Naive thymus-derived CD4-positive, alpha-beta T cell (primary cell): ENCODE measurements around the gene FGB. TPM values are rescaled to one million over a fixed set of nuclear protein-coding genes. Genes with fewer than 3 reads are reported as not detected.

Experiments used
- ATAC-seq: fragments of 150-1000 bp; cut with Tn5 transposase; 2 replicates; pipeline ENCODE4 v1.10.0; 2021; ENCODE audit warnings: mild to moderate bottlenecking, moderate library complexity
- CTCF ChIA-PET: fragments of 350-600 bp; sonication (Branson Sonifier 250); formaldehyde crosslinking; loops from one replicate; lab custom pipeline; 2021; ENCODE audit warnings: antibody characterized with exemption; lab: Charles Lee
- POLR2A ChIA-PET: fragments of 350-600 bp; sonication (Branson Sonifier 250); formaldehyde crosslinking; loops from one replicate; lab custom pipeline; 2021; ENCODE audit warnings: antibody characterized with exemption, inconsistent platforms; lab: Charles Lee
- DNase-seq, 9 donors: peaks; one replicate each; pipeline versions ENCODE4 v3.0.0 to v3.0.0-alpha.2; 2020 to 2022; ENCODE audit warnings: mixed read lengths in 1 of 9
- H3K27ac ChIP-seq: one replicate; pipeline ENCODE4 v1.7.0; 2013; ENCODE audit warnings: mild to moderate bottlenecking, low read depth, low read length, moderate library complexity
- H3K27me3 ChIP-seq, 2 donors: one replicate each; pipeline ENCODE4 v1.7.0; 2013; ENCODE audit warnings: low read length in 2 of 2, mild to moderate bottlenecking in 2 of 2, moderate library complexity in 2 of 2; ENCODE audit not compliant: control insufficient read depth in 2 of 2, insufficient read depth in 2 of 2
- H3K36me3 ChIP-seq, 3 experiments: 1 replicate in 2 of 3; 2 replicates in 1 of 3; pipeline ENCODE4 v1.7.0; 2013; ENCODE audit warnings: low read length in 3 of 3, mild to moderate bottlenecking in 3 of 3, moderate library complexity in 1 of 3; ENCODE audit not compliant: insufficient read depth in 3 of 3, control insufficient read depth in 2 of 3
- H3K4me1 ChIP-seq, 2 donors: one replicate each; pipeline ENCODE4 v1.7.0; 2013; ENCODE audit warnings: low read length in 2 of 2, mild to moderate bottlenecking in 2 of 2, moderate library complexity in 1 of 2; ENCODE audit not compliant: control insufficient read depth in 2 of 2, insufficient read depth in 2 of 2
- H3K4me3 ChIP-seq: 2 replicates; pipeline ENCODE4 v1.7.0; 2013; ENCODE audit warnings: mild to moderate bottlenecking, low read length
- H3K9me3 ChIP-seq, 3 experiments: 1 replicate in 2 of 3; 2 replicates in 1 of 3; pipeline ENCODE4 v1.7.0; 2013; ENCODE audit warnings: low read length in 3 of 3; ENCODE audit not compliant: control insufficient read depth in 2 of 3
- H3K27ac Mint-ChIP-seq, 9 donors: one replicate each; pipeline ENCODE4 v1.8.0; 2020 to 2022; ENCODE audit warnings: mixed read lengths in 9 of 9, mild to moderate bottlenecking in 8 of 9, moderate library complexity in 5 of 9, inconsistent platforms in 2 of 9
- H3K27me3 Mint-ChIP-seq, 5 donors: one replicate each; pipeline ENCODE4 v1.8.0; 2021 to 2022; ENCODE audit warnings: mixed read lengths in 5 of 5, mild to moderate bottlenecking in 1 of 5
- H3K36me3 Mint-ChIP-seq, 5 donors: one replicate each; pipeline ENCODE4 v1.8.0; 2020 to 2022; ENCODE audit warnings: mixed read lengths in 5 of 5, mild to moderate bottlenecking in 3 of 5, inconsistent platforms in 1 of 5
- H3K4me1 Mint-ChIP-seq, 7 donors: one replicate each; pipeline ENCODE4 v1.8.0; 2020 to 2022; ENCODE audit warnings: mixed read lengths in 7 of 7, mild to moderate bottlenecking in 3 of 7, inconsistent platforms in 1 of 7
- H3K4me3 Mint-ChIP-seq, 10 donors: one replicate each; pipeline ENCODE4 v1.8.0; 2020 to 2022; ENCODE audit warnings: mild to moderate bottlenecking in 10 of 10, mixed read lengths in 10 of 10, moderate library complexity in 6 of 10, inconsistent platforms in 2 of 10
- H3K9me3 Mint-ChIP-seq, 11 donors: one replicate each; pipeline ENCODE4 v1.8.0; 2020 to 2022; ENCODE audit warnings: mixed read lengths in 11 of 11, mild to moderate bottlenecking in 4 of 11, inconsistent platforms in 1 of 11, moderate library complexity in 1 of 11
- intact Hi-C, 2 donors: fragments of 100-400 bp; cut with micrococcal nuclease; formaldehyde crosslinking; loops; one replicate each; pipeline ENCODE4 v1.15.1; 2023
- polyA plus RNA-seq, 2 donors: library from polyadenylated mRNA; unstranded; fragments of 300-500 nt; fragmentation: Illumina TruSeq; gene quantifications; one replicate each; pipeline ENCODE4 v1.2.3, GENCODE V29; 2021
- total RNA-seq, 6 experiments: library from RNA in 5 of 6; stranded (reverse) in 5 of 6; gene quantifications; 1 replicate in 5 of 6; 2 replicates in 1 of 6; pipeline ENCODE4 v1.2.3 and lab custom pipeline; 2021 to 2026

FGB gene
- total and polyA plus RNA-seq, 7 experiments from 2014 or later = not detected

DNA sequence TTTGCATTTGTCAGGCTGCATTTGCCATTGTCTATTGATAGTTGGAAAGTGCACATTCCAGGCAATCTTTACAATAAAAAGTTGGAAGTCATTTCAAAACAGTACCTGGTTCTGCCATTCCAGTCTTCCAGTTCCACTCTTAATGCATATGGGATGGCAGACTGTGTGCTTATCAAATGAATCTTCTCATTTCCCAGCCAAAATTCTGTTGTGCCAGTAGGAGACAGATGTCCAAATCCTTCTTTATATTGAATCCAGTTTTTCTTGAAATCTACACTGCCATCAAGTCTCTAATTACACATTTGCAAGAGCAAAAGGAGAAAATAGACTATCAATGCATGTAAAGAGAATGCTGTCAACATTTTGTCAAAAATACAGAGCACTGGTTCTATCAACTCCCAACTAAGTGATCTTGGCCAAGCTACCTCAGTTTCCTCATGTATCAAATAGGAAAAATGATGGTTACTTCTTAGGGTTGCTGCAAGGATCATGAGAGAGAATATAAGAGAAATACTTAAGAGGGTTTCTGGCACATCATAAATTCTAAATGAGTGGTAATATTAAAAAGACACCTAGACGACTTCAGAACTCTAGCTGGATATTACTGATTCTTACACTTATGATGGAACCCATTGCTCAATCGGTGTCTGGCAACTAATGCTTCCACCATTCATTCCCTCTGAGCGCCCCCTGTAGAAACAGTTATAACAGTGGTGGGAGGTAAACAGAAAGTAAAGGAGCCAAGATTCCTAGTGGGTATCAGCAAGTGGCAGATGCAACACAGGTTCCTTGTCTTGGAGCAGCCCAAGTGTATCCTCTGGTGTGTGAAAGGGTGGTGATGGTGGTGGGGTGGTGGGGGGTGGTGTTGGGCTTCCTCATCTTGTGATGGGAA lies 45.8 kb downstream of the FGB start:
- DNase-seq (no peak), ATAC-seq (no peak)
- no peaks in the 10 kb centered on the region for H3K36me3 Mint-ChIP-seq
- no peaks in the 10 kb centered on the region for H3K4me1 ChIP-seq
- H3K9me3 ChIP-seq = no peaks in the 10 kb centered on the region
- CTCF ChIA-PET = no interaction called here
- POLR2A ChIA-PET = no interaction called here
- peaks cover 0 to 2% (median 0%) of the 10 kb centered on the region in 11 donors for H3K9me3 Mint-ChIP-seq
- no peak overlapping the region for H3K4me3 ChIP-seq
- no peaks in the 10 kb centered on the region for H3K4me1 Mint-ChIP-seq
- no peak overlapping the region for H3K27ac Mint-ChIP-seq
- intact Hi-C loops = no loop called here
- H3K27me3 Mint-ChIP-seq = peaks cover 22 to 52% (median 30%) of the 10 kb centered on the region in 5 donors
- H3K4me3 Mint-ChIP-seq = no peak overlapping the region
- no peaks in the 10 kb centered on the region for H3K36me3 ChIP-seq
- H3K27me3 ChIP-seq = no peaks in the 10 kb centered on the region
- no peak overlapping the region for H3K27ac ChIP-seq

DNA sequence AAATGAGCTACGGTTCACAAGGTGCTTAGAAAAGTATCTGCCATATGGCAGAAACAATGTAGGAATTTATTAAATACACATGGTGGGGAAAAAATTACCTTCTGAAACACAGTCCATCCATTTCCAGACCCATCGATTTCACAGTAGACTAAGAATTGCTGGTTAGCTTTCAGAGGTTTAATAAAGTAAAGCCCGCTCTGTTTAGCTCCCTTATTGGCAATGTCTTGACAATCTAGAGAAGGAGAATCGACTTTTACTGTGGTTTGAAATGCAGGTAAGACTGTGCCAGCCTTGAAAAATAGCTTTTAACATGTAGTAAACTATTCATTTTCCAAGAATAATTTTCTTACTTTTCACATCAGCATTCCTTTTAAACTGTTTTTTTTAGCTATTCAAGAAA lies 46.7 kb downstream of the FGB start:
- Histone ChIP-seq H3K4me1 (no peaks in the 10 kb centered on the region), H3K27me3 (no peaks in the 10 kb centered on the region), H3K36me3 (no peaks in the 10 kb centered on the region), H3K27ac (no peak overlapping the region), H3K4me3 (no peak overlapping the region), H3K9me3 (no peaks in the 10 kb centered on the region)
- POLR2A ChIA-PET = no interaction called here
- H3K36me3 Mint-ChIP-seq = no peaks in the 10 kb centered on the region
- H3K4me3 Mint-ChIP-seq = no peak overlapping the region
- no peak for ATAC-seq
- no peak for DNase-seq
- H3K27ac Mint-ChIP-seq = no peak overlapping the region
- CTCF ChIA-PET = no interaction called here
- H3K4me1 Mint-ChIP-seq = no peaks in the 10 kb centered on the region
- intact Hi-C loops = no loop called here
- peaks cover 0 to 2% (median 0%) of the 10 kb centered on the region in 11 donors for H3K9me3 Mint-ChIP-seq
- peaks cover 25 to 58% (median 34%) of the 10 kb centered on the region in 5 donors for H3K27me3 Mint-ChIP-seq

DNA sequence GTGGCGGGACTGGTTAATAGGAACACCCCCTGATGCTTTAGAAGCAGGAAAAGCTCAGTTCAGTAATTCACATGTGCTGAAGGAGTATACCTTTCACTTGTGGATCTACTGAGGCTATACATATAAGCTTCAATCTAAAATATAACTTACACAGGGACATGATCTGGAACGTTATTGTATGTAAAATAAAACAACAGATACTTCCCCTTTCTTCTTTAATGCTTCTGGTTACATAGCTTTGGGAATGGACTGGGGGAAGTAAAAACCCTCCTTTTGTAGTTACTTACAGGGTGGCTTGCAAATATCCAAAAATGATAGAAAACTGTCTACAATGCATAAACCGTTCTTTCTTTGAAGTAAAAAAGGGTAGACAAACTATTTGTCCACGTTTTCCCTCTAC lies 47.8 kb downstream of the FGB start:
- no peaks in the 10 kb centered on the region for H3K9me3 Mint-ChIP-seq
- POLR2A ChIA-PET = interaction anchor here (0.7 kb wide), 1 partner anchor 1088 kb away, joined by 3 read pairs; no protein-coding TSS in a partner anchor
- intact Hi-C loops = no loop called here
- Histone ChIP-seq H3K9me3 (no peaks in the 10 kb centered on the region), H3K27ac (no peak overlapping the region), H3K27me3 (no peaks in the 10 kb centered on the region), H3K4me1 (no peaks in the 10 kb centered on the region), H3K4me3 (no peak overlapping the region), H3K36me3 (no peaks in the 10 kb centered on the region)
- no peaks in the 10 kb centered on the region for H3K36me3 Mint-ChIP-seq
- H3K27me3 Mint-ChIP-seq = peaks cover 20 to 58% (median 30%) of the 10 kb centered on the region in 5 donors
- H3K4me3 Mint-ChIP-seq = no peak overlapping the region
- ATAC-seq (no peak), DNase-seq (no peak)
- no peak overlapping the region for H3K27ac Mint-ChIP-seq
- H3K4me1 Mint-ChIP-seq = no peaks in the 10 kb centered on the region
- CTCF ChIA-PET = no interaction called here

DNA sequence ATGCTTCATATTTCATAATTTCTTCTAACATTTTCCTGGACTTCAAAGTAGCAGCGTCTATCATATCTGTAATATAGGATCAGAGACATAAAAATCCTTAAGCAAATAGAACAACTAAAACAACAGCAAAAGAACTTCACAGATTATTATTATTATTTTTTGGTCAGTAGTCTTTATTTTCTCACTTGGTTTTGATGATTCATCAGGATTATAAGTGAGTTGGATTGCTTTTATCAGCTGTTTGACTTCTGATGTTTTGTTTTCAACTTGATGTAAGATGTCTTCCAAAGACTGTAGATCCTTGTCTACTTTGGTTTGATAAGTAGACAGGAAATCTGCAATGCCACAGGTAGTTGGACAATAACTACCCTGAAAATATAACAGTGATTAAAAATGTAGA lies 49.0 kb downstream of the FGB start:
- Mint-ChIP-seq H3K4me3 (no peak overlapping the region), H3K9me3 (peaks cover 0 to 2% (median 0%) of the 10 kb centered on the region in 11 donors), H3K27me3 (peaks cover 18 to 52% (median 22%) of the 10 kb centered on the region in 5 donors), H3K4me1 (peaks cover 0 to 7% (median 3%) of the 10 kb centered on the region in 7 donors), H3K27ac (no peak overlapping the region), H3K36me3 (peaks cover 0 to 4% (median 0%) of the 10 kb centered on the region in 5 donors)
- Histone ChIP-seq H3K4me3 (no peak overlapping the region), H3K27ac (no peak overlapping the region), H3K36me3 (no peaks in the 10 kb centered on the region), H3K9me3 (no peaks in the 10 kb centered on the region), H3K27me3 (no peaks in the 10 kb centered on the region), H3K4me1 (no peaks in the 10 kb centered on the region)
- CTCF ChIA-PET = no interaction called here
- no peak for DNase-seq
- intact Hi-C loops = no loop called here
- POLR2A ChIA-PET = no interaction called here
- ATAC-seq = no peak

DNA sequence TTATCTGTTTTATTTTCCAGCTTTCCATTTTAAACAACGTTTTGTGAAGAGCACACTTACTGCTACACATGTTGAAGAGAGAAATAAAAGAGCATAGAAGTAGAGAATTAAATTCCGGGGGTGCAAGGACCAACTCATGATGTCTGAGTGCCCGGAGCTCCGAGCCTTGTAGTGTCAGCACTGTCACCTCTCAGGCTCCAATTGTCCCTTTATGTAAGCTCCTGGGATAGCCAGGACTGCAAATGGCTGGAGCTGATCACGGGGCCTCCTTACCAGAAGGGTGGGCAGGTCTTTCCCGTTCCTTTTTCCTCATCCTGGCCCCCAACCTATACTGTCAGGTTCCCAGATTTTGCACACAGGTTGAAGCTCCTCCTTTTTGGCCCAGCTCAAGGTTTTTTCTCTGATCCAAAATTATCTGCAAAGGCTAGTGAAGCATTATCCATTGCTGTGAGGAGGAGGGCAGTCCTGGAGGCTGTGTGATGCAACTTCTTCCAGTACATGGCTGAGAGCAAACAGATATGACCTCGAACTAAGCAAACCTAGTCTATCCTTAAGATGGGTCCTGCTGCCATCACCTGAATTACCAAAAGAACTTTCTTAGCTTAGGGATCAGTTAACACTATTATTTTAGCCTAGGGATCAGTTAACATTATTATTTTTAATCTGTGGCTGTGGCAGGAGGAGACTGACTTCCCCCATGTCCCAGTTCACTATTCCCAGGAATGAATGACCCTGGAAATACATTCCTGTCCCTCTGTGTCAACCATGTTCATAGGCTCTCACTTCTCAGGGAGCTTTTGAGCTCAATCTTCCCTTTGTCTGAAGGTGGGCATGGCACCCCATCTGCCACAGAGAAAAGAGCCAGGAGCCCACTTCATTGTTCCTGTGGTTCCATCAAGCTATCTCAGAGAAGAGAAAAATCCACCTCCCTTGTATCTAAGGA lies 49.9 kb downstream of the FGB start, which contains the start of gene FGG:
TSS of gene FGG (minus strand) at position 185 of the 943 bp plus-strand sequence. CDS start at position 138, 47 bp downstream.
- ChIA-PET CTCF (interaction anchor here (1.1 kb wide), 1 partner anchor 10 kb away, joined by 4 read pairs; no protein-coding TSS in a partner anchor), POLR2A (no interaction called here)
- Mint-ChIP-seq H3K27ac (no peak within 1 kb of the TSS), H3K36me3 (peaks cover 0 to 7% (median 0%) of the 10 kb centered on the region in 5 donors), H3K9me3 (peaks cover 0 to 5% (median 0%) of the 10 kb centered on the region in 11 donors), H3K27me3 (peaks cover 15 to 47% (median 20%) of the 10 kb centered on the region in 5 donors), H3K4me3 (no peak within 1 kb of the TSS), H3K4me1 (peaks cover 0 to 11% (median 4%) of the 10 kb centered on the region in 7 donors)
- no peak for DNase-seq
- no peaks in the 10 kb centered on the region for H3K36me3 ChIP-seq
- no peaks in the 10 kb centered on the region for H3K4me1 ChIP-seq
- no peaks in the 10 kb centered on the region for H3K9me3 ChIP-seq
- H3K27me3 ChIP-seq = no peaks in the 10 kb centered on the region
- ATAC-seq = no peak
- no peak within 1 kb of the TSS for H3K4me3 ChIP-seq
- intact Hi-C loops = no loop called here
- no peak within 1 kb of the TSS for H3K27ac ChIP-seq

DNA sequence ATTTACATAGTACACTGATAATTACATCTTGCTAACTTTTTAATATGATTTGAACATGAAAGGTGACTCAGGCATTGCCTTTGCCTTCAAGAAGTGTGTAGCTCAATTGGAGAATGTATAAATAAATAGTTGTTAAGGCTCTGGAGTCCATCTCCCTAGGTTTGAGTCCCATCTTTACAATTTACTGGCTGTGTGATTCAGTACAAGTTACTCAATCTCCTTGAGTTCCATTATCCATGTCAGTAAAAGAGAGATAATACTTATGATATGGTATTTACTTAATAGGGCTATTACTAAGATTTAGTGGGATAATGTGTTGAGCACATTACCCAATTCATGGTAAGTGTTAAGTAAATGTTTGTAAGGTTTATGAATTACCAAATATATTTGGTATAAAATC lies 51.5 kb downstream of the FGB start:
- Histone ChIP-seq H3K4me3 (no peak overlapping the region), H3K27me3 (no peaks in the 10 kb centered on the region), H3K27ac (no peak overlapping the region), H3K9me3 (no peaks in the 10 kb centered on the region), H3K36me3 (no peaks in the 10 kb centered on the region), H3K4me1 (no peaks in the 10 kb centered on the region)
- peaks cover 0 to 18% (median 4%) of the 10 kb centered on the region in 7 donors for H3K4me1 Mint-ChIP-seq
- H3K4me3 Mint-ChIP-seq = no peak overlapping the region
- peaks cover 0 to 5% (median 0%) of the 10 kb centered on the region in 11 donors for H3K9me3 Mint-ChIP-seq
- ChIA-PET CTCF (interaction anchor here (0.6 to 1.1 kb wide), 3 partner anchors 16 to 62 kb away, joined by 3 to 4 read pairs (median 3); no protein-coding TSS in a partner anchor), POLR2A (no interaction called here)
- DNase-seq (no peak), ATAC-seq (no peak)
- peaks cover 0 to 7% (median 0%) of the 10 kb centered on the region in 5 donors for H3K36me3 Mint-ChIP-seq
- intact Hi-C loops = no loop called here
- no peak overlapping the region for H3K27ac Mint-ChIP-seq
- H3K27me3 Mint-ChIP-seq = peaks cover 6 to 38% (median 15%) of the 10 kb centered on the region in 5 donors
